Measurements from ENCODE around the gene LYAR.
"Not testable (repeated sequence)": the region's sequence is repeated elsewhere in the genome, so short reads cannot be mapped to it uniquely, and the experiment has no call there.

The LYAR gene

GRCh38 chr4:4260185-4260751, 29.7 kb downstream of the LYAR start:
- DNase-seq (ENCODE audit: low spot score) = peak; percentile 83

GRCh38 chr4:4259484-4260100, 30.4 kb downstream of the LYAR start:
- DNase-seq (ENCODE audit: low spot score) = no peak

- not testable (repeated sequence) for DNase-seq (ENCODE audit: low spot score)
Observed at GRCh38 chr4:4257705-4258104, 32.2 kb downstream of the LYAR start.

GRCh38 chr4:4256799-4257198, 33.2 kb downstream of the LYAR start:
- no peak for DNase-seq (ENCODE audit: low spot score)

GRCh38 chr4:4254666-4255065, 35.3 kb downstream of the LYAR start:
- no peak for DNase-seq (ENCODE audit: low spot score)

GRCh38 chr4:4254199-4254598, 35.8 kb downstream of the LYAR start:
- DNase-seq (ENCODE audit: low spot score) = no peak

GRCh38 chr4:4249866-4250265, 40.1 kb downstream of the LYAR start:
- no peak for DNase-seq (ENCODE audit: low spot score)

GRCh38 chr4:4249342-4249741, 40.6 kb downstream of the LYAR start:
- DNase-seq (ENCODE audit: low spot score) = not testable (repeated sequence)

- DNase-seq (ENCODE audit: low spot score) = no peak
Observed at GRCh38 chr4:4248885-4249203, 41.1 kb downstream of the LYAR start.

GRCh38 chr4:4248029-4248884, 41.7 kb downstream of the LYAR start, which contains the start of gene TMEM128:
TMEM128 (minus strand) TSS chr4:4248223; CDS start chr4:4248202, 21 bp downstream.
- DNase-seq (ENCODE audit: low spot score) = peak; percentile 93

GRCh38 chr4:4247696-4248028, 42.3 kb downstream of the LYAR start:
- DNase-seq (ENCODE audit: low spot score) = no peak

GRCh38 chr4:4245172-4245571, 44.8 kb downstream of the LYAR start:
- DNase-seq (ENCODE audit: low spot score) = no peak

- not testable (repeated sequence) for DNase-seq (ENCODE audit: low spot score)
Observed at GRCh38 chr4:4239551-4239950, 50.4 kb downstream of the LYAR start.

- no peak for DNase-seq (ENCODE audit: low spot score)
Observed at GRCh38 chr4:4233610-4234009, 56.3 kb downstream of the LYAR start.

- DNase-seq (ENCODE audit: low spot score) = no peak
Observed at GRCh38 chr4:4228356-4228668, 61.6 kb downstream of the LYAR start.

GRCh38 chr4:4227510-4228355, 62.2 kb downstream of the LYAR start:
- DNase-seq (ENCODE audit: low spot score) = no peak

- DNase-seq (ENCODE audit: low spot score) = no peak
Observed at GRCh38 chr4:4226606-4227438, 63.1 kb downstream of the LYAR start, which contains the start of gene OTOP1. OTOP1 (minus strand) TSS chr4:4226929; CDS start chr4:4226864, 65 bp downstream.

- no peak for DNase-seq (ENCODE audit: low spot score)
Observed at GRCh38 chr4:4225915-4226605, 63.9 kb downstream of the LYAR start.
